ENCODE data around the gene TMEM205. TPM values are rescaled to one million over a fixed set of nuclear protein-coding genes. Genes with fewer than 3 reads are reported as not detected.

TMEM205 gene
- total RNA-seq, 1 donor: 59.4 TPM

DNA sequence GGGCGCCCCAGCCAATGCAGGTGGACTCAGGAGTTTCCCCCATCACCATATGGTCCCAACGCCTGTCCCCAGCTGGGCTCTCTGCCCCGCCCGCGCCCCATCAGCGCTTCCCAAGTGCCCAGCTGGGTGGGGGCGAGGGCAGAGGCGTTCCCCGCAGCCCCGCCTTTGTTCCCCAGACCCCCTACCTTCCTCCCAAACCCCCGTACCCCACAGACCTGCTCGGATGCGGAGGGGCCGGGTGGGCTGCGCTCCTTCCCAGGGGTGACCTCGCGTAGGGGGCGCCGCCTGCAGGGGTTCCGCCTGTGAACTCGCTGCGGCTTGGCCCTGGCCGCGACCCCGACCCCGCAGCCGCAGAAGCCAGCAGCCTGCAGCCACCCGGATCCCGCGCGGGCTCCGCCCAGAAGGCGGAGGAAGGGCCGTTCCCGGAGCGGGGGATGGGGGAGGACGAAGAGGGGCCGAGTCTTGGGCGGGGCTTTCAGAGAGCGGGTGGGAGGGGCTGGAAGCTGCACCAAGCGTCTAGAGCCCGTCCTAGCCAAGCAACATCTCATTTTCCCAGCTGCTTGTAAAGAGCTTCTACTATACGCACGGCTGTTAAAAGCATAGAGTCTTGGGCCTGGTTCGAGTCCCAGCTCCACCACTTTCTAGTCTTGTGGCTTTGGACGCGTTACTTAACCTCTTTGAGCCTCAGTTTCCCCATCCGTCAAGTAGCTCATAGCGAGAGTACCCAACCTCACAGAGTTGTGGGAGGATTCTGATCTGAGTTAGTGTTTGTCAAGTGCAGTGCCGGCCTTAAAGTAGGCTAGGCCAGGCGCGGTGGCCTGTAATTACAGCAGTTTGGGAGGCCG, 6.6 kb downstream of the TMEM205 start, which contains the start of gene RAB3D:
Gene RAB3D (minus strand): TSS at position 404 of the 845 bp plus-strand sequence. CDS start 2,258 bp downstream, outside the sequence.
- peaks cover 10% of the 10 kb centered on the region for H3K36me3 ChIP-seq (ENCODE audit: insufficient read depth, low read length)
- H3K79me2 ChIP-seq (ENCODE audit: insufficient read depth, low read length): no peaks in the 10 kb centered on the region
- no peaks in the 10 kb centered on the region for H3K27me3 ChIP-seq (ENCODE audit: insufficient read depth, low read length)
- H2AFZ ChIP-seq (ENCODE audit: low read length): peak within 1 kb of the TSS; percentile 73
- TF ChIP-seq, protein P1, sequence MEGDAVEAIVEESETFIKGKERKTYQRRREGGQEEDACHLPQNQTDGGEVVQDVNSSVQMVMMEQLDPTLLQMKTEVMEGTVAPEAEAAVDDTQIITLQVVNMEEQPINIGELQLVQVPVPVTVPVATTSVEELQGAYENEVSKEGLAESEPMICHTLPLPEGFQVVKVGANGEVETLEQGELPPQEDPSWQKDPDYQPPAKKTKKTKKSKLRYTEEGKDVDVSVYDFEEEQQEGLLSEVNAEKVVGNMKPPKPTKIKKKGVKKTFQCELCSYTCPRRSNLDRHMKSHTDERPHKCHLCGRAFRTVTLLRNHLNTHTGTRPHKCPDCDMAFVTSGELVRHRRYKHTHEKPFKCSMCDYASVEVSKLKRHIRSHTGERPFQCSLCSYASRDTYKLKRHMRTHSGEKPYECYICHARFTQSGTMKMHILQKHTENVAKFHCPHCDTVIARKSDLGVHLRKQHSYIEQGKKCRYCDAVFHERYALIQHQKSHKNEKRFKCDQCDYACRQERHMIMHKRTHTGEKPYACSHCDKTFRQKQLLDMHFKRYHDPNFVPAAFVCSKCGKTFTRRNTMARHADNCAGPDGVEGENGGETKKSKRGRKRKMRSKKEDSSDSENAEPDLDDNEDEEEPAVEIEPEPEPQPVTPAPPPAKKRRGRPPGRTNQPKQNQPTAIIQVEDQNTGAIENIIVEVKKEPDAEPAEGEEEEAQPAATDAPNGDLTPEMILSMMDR (IDR thresholded peaks at IDR 0.05; ENCODE audit: extremely low read depth, low read depth, low read length): no peak
- H3K4me1 ChIP-seq (ENCODE audit: insufficient read depth, low read length): peaks cover 9% of the 10 kb centered on the region
- no peaks in the 10 kb centered on the region for H3K9me3 ChIP-seq (ENCODE audit: low read depth, low read length)
- peak; percentile 97 for DNase-seq (ENCODE audit: insufficient read length, low spot score, missing footprints)
- H3K27ac ChIP-seq (ENCODE audit: low read depth, low read length): no peak within 1 kb of the TSS
- H3K4me3 ChIP-seq (ENCODE audit: insufficient read depth, low read length): peak within 1 kb of the TSS; percentile 73
- H3K4me2 ChIP-seq (ENCODE audit: insufficient read depth, low read length): peak within 1 kb of the TSS; percentile 75
- H4K20me1 ChIP-seq (ENCODE audit: insufficient read depth, low read length): peaks cover 14% of the 10 kb centered on the region

DNA sequence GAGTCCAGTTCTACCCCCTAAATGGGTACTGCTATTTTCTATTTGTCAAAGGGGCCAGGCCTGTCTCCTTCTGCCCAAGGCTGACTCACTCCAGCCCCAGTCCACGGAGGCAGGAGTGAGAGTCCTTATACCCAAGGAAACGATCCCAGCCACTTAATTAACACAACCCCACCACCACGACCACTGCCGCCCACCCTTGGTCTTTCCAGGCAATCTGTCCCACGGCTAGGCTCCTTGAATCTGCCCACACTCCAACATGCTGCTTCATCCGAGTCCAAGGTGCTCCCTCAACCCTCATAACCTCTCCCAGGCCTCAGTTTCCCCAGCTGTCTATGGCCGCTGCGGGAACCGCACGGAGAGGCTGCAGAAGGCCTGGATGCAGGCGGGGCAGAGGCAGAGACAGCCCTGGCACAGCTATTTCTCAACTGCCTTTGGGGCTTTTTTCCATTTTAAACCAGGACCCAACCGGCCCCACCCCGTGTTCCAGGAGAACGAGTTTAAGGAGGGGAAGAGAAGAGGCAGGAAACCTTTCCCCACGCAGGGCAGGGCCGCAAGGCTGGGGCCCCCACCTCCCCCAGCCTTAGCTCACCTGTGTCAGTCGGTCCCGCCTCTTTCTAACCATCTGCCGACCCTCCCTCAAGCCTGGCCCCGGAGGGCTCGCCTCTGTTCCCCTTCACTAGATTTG, 7.4 kb downstream of the TMEM205 start:
- H3K9me3 ChIP-seq (ENCODE audit: low read depth, low read length): no peaks in the 10 kb centered on the region
- peaks cover 12% of the 10 kb centered on the region for H4K20me1 ChIP-seq (ENCODE audit: insufficient read depth, low read length)
- DNase-seq (ENCODE audit: insufficient read length, low spot score, missing footprints): no peak
- H3K27ac ChIP-seq (ENCODE audit: low read depth, low read length): no peak overlapping the region
- peak overlapping the region; percentile 75 for H3K4me2 ChIP-seq (ENCODE audit: insufficient read depth, low read length)
- H3K4me3 ChIP-seq (ENCODE audit: insufficient read depth, low read length): peak overlapping the region; percentile 73
- H3K36me3 ChIP-seq (ENCODE audit: insufficient read depth, low read length): peaks cover 10% of the 10 kb centered on the region
- TF ChIP-seq, protein P1 (IDR thresholded peaks at IDR 0.05; ENCODE audit: extremely low read depth, low read depth, low read length): no peak
- H2AFZ ChIP-seq (ENCODE audit: low read length): no peak overlapping the region
- no peaks in the 10 kb centered on the region for H3K27me3 ChIP-seq (ENCODE audit: insufficient read depth, low read length)
- H3K4me1 ChIP-seq (ENCODE audit: insufficient read depth, low read length): peaks cover 6% of the 10 kb centered on the region
- H3K79me2 ChIP-seq (ENCODE audit: insufficient read depth, low read length): no peaks in the 10 kb centered on the region

DNA sequence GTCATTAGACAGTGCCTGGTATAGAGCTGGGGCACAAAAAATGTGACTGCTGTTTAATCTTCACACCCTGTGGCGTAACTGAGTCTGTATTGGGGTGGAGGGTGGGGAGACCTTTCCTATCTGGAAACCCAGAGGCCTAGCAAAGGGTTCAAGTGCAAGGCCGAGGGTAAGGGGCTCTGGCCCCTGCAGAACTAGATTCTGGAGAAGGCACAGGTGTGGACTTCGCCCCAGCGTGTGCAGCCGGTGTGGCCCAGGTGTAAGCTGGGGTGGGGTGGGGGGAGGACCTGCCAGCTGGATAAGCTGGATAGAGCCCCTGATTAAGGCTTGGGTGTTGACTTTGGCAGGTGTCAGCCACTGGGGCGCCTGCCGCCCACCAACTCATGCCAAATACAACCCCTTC, 7.9 kb downstream of the TMEM205 start:
- Histone ChIP-seq H3K36me3 (ENCODE audit: insufficient read depth, low read length) (peaks cover 10% of the 10 kb centered on the region), H3K4me2 (ENCODE audit: insufficient read depth, low read length) (no peak overlapping the region), H3K79me2 (ENCODE audit: insufficient read depth, low read length) (no peaks in the 10 kb centered on the region), H3K9me3 (ENCODE audit: low read depth, low read length) (no peaks in the 10 kb centered on the region), H3K27me3 (ENCODE audit: insufficient read depth, low read length) (no peaks in the 10 kb centered on the region), H3K27ac (ENCODE audit: low read depth, low read length) (no peak overlapping the region), H3K4me1 (ENCODE audit: insufficient read depth, low read length) (peaks cover 6% of the 10 kb centered on the region), H2AFZ (ENCODE audit: low read length) (no peak overlapping the region), H4K20me1 (ENCODE audit: insufficient read depth, low read length) (peaks cover 7% of the 10 kb centered on the region), H3K4me3 (ENCODE audit: insufficient read depth, low read length) (no peak overlapping the region)
- TF ChIP-seq, protein P1 (IDR thresholded peaks at IDR 0.05; ENCODE audit: extremely low read depth, low read depth, low read length): no peak
- DNase-seq (ENCODE audit: insufficient read length, low spot score, missing footprints): no peak

DNA sequence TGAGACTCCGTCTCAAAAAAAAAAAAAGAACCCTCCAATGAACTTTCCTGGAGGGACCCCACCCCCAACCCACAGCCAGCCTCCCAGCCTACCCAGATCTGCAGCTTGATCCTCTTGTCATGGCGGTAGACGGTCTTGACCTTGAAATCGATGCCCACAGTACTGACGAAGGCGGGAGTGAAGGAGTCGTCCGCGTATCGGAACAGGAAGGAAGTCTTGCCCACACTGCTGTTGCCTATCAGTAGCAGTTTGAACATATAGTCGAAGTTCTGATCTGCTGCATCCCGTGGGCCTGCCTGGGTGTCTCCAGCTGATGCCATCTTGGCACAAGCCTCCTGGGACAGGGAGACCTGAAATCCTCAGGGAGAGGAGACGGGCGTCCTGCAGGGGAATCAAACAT, 9.0 kb downstream of the TMEM205 start:
- H3K4me2 ChIP-seq (ENCODE audit: insufficient read depth, low read length): no peak overlapping the region
- no peak overlapping the region for H3K27ac ChIP-seq (ENCODE audit: low read depth, low read length)
- no peak for DNase-seq (ENCODE audit: insufficient read length, low spot score, missing footprints)
- H3K27me3 ChIP-seq (ENCODE audit: insufficient read depth, low read length): no peaks in the 10 kb centered on the region
- H2AFZ ChIP-seq (ENCODE audit: low read length): no peak overlapping the region
- H3K79me2 ChIP-seq (ENCODE audit: insufficient read depth, low read length): no peaks in the 10 kb centered on the region
- H4K20me1 ChIP-seq (ENCODE audit: insufficient read depth, low read length): no peaks in the 10 kb centered on the region
- H3K4me3 ChIP-seq (ENCODE audit: insufficient read depth, low read length): no peak overlapping the region
- H3K4me1 ChIP-seq (ENCODE audit: insufficient read depth, low read length): peaks cover 6% of the 10 kb centered on the region
- peaks cover 4% of the 10 kb centered on the region for H3K36me3 ChIP-seq (ENCODE audit: insufficient read depth, low read length)
- no peaks in the 10 kb centered on the region for H3K9me3 ChIP-seq (ENCODE audit: low read depth, low read length)
- TF ChIP-seq, protein P1 (IDR thresholded peaks at IDR 0.05; ENCODE audit: extremely low read depth, low read depth, low read length): no peak

Measured in osteoblast (primary cell).